ENCODE data around the gene SHISA4. TPM values are rescaled to one million over a fixed set of nuclear protein-coding genes. Genes with fewer than 3 reads are reported as not detected.

Gene SHISA4
- total RNA-seq, 4 donors from 2014 or later = 18.9 to 35.8 (median 29.3) TPM

- 26% methylated on average over 4 of the region's 5 CpGs; no CpG with 5 or more reads in 1 of the 2 donors for WGBS, 2 donors (ENCODE audit: low coverage in 1 of 2)
- Histone ChIP-seq H3K36me3 (peaks cover 3 to 66% of the 10 kb centered on the region in 2 donors), H3K27me3 (no peaks in the 10 kb centered on the region), H3K27ac (peak overlapping the region; percentile 72 to 92 (median 74)), H3K9me3 (no peaks in the 10 kb centered on the region), H3K4me3 (no peak overlapping the region), H3K4me1 (peaks cover 11 to 96% (median 18%) of the 10 kb centered on the region in 3 donors)
- TF ChIP-seq POLR2AphosphoS5 (IDR thresholded peaks at IDR 0.05) = peak; percentile 5
- TF ChIP-seq EP300 (IDR thresholded peaks at IDR 0.05) = no peak
- no peak for ATAC-seq
These were observed 37.4 kb downstream of the SHISA4 start for GRCh38 chr1:201925981-201926645.

GRCh38 chr1:201928266-201928665 lies 39.6 kb downstream of the SHISA4 start:
- no peak for ATAC-seq
- peaks cover 3 to 66% of the 10 kb centered on the region in 2 donors for H3K36me3 ChIP-seq
- peak overlapping the region; percentile 32 to 92 (median 64) for H3K27ac ChIP-seq

GRCh38 chr1:201930137-201930536 lies 41.4 kb downstream of the SHISA4 start:
- Histone ChIP-seq H3K27me3 (no peaks in the 10 kb centered on the region), H3K36me3 (peaks cover 3 to 58% of the 10 kb centered on the region in 2 donors), H3K27ac (peak overlapping the region; percentile 10 to 92 (median 67)), H3K4me1 (peaks cover 11 to 98% (median 17%) of the 10 kb centered on the region in 3 donors), H3K4me3 (no peak overlapping the region), H3K9me3 (no peaks in the 10 kb centered on the region)
- ATAC-seq = no peak
- TF ChIP-seq POLR2AphosphoS5 (IDR thresholded peaks at IDR 0.05) = no peak
- TF ChIP-seq EP300 (IDR thresholded peaks at IDR 0.05) = no peak
- WGBS, 2 donors (ENCODE audit: low coverage in 1 of 2) = 36 to 47% methylated on average over 4 of the region's 4 CpGs

More at GRCh38 chr1:201928266-201928665, 39.6 kb downstream of the SHISA4 start:
- WGBS, 2 donors (ENCODE audit: low coverage in 1 of 2) = 86 to 100% methylated on average over 1 to 3 of the region's 3 CpGs
- Histone ChIP-seq H3K27me3 (no peaks in the 10 kb centered on the region), H3K4me1 (peaks cover 11 to 96% (median 20%) of the 10 kb centered on the region in 3 donors), H3K4me3 (no peak overlapping the region), H3K9me3 (no peaks in the 10 kb centered on the region)
- TF ChIP-seq POLR2A (IDR thresholded peaks at IDR 0.05) = no peak
- TF ChIP-seq POLR2AphosphoS5 (IDR thresholded peaks at IDR 0.05) = no peak
- no peak for TF ChIP-seq EP300 (IDR thresholded peaks at IDR 0.05)
- TF ChIP-seq CTCF (IDR thresholded peaks at IDR 0.05) = no peak

- Histone ChIP-seq H3K4me3 (no peak overlapping the region), H3K36me3 (peaks cover 3 to 59% of the 10 kb centered on the region in 2 donors), H3K9me3 (no peaks in the 10 kb centered on the region), H3K27me3 (no peaks in the 10 kb centered on the region), H3K4me1 (peaks cover 11 to 98% (median 13%) of the 10 kb centered on the region in 3 donors), H3K27ac (peak overlapping the region; percentile 10 to 92 (median 67))
- 45 to 46% methylated on average over 5 of the region's 5 CpGs for WGBS, 2 donors (ENCODE audit: low coverage in 1 of 2)
- ATAC-seq = no peak
- TF ChIP-seq CTCF (IDR thresholded peaks at IDR 0.05) (no peak), EP300 (IDR thresholded peaks at IDR 0.05) (no peak), POLR2A (IDR thresholded peaks at IDR 0.05) (no peak), POLR2AphosphoS5 (IDR thresholded peaks at IDR 0.05) (no peak)
These were observed 42.1 kb downstream of the SHISA4 start for GRCh38 chr1:201930803-201931202.

GRCh38 chr1:201933840-201934430 lies 45.2 kb downstream of the SHISA4 start:
- Histone ChIP-seq H3K27ac (peak overlapping the region; percentile 49 to 95 (median 82)), H3K27me3 (no peaks in the 10 kb centered on the region), H3K4me1 (peaks cover 6 to 98% (median 24%) of the 10 kb centered on the region in 3 donors), H3K36me3 (peaks cover 3 to 63% of the 10 kb centered on the region in 2 donors), H3K9me3 (no peaks in the 10 kb centered on the region), H3K4me3 (peak overlapping the region in 1 of 2 donors; percentile 3)
- TF ChIP-seq POLR2AphosphoS5 (IDR thresholded peaks at IDR 0.05) = no peak
- no peak for TF ChIP-seq CTCF (IDR thresholded peaks at IDR 0.05)
- TF ChIP-seq POLR2A (IDR thresholded peaks at IDR 0.05) = no peak
- TF ChIP-seq EP300 (IDR thresholded peaks at IDR 0.05) = no peak
- 15 to 37% methylated on average over 4 to 5 of the region's 5 CpGs for WGBS, 2 donors (ENCODE audit: low coverage in 1 of 2)
- ATAC-seq = peak; percentile 50

Measured in gastroesophageal sphincter (tissue), 4 donors.